ENCODE data around the gene CD96.

DNA sequence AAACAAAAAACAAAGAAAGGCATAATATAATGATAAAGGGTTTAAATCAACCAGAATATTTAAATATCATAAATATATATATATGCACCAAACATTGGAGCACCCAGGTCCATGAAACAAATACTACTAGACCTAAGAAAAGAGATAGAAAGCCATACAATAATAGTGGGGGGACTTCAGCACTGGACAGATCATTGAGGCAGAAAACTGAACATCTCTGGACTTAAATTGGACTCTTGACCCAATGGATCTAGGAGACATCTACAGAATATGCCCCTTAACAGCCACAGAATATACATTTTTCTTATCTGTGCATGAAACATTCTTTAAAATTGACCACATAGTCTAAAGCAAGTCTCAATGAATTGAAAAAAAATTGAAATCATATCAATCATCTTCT, 48.7 kb upstream of the CD96 start:
- TF ChIP-seq, protein P1, sequence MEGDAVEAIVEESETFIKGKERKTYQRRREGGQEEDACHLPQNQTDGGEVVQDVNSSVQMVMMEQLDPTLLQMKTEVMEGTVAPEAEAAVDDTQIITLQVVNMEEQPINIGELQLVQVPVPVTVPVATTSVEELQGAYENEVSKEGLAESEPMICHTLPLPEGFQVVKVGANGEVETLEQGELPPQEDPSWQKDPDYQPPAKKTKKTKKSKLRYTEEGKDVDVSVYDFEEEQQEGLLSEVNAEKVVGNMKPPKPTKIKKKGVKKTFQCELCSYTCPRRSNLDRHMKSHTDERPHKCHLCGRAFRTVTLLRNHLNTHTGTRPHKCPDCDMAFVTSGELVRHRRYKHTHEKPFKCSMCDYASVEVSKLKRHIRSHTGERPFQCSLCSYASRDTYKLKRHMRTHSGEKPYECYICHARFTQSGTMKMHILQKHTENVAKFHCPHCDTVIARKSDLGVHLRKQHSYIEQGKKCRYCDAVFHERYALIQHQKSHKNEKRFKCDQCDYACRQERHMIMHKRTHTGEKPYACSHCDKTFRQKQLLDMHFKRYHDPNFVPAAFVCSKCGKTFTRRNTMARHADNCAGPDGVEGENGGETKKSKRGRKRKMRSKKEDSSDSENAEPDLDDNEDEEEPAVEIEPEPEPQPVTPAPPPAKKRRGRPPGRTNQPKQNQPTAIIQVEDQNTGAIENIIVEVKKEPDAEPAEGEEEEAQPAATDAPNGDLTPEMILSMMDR (IDR thresholded peaks at IDR 0.05; ENCODE audit: insufficient read depth, low read length), result no peak
- TF ChIP-seq GABPA (IDR thresholded peaks at IDR 0.05; ENCODE audit: low read depth), result no peak
- TF ChIP-seq POLR2AphosphoS5 (IDR thresholded peaks at IDR 0.05; ENCODE audit: low read depth), result no peak
- TF ChIP-seq, protein P2, sequence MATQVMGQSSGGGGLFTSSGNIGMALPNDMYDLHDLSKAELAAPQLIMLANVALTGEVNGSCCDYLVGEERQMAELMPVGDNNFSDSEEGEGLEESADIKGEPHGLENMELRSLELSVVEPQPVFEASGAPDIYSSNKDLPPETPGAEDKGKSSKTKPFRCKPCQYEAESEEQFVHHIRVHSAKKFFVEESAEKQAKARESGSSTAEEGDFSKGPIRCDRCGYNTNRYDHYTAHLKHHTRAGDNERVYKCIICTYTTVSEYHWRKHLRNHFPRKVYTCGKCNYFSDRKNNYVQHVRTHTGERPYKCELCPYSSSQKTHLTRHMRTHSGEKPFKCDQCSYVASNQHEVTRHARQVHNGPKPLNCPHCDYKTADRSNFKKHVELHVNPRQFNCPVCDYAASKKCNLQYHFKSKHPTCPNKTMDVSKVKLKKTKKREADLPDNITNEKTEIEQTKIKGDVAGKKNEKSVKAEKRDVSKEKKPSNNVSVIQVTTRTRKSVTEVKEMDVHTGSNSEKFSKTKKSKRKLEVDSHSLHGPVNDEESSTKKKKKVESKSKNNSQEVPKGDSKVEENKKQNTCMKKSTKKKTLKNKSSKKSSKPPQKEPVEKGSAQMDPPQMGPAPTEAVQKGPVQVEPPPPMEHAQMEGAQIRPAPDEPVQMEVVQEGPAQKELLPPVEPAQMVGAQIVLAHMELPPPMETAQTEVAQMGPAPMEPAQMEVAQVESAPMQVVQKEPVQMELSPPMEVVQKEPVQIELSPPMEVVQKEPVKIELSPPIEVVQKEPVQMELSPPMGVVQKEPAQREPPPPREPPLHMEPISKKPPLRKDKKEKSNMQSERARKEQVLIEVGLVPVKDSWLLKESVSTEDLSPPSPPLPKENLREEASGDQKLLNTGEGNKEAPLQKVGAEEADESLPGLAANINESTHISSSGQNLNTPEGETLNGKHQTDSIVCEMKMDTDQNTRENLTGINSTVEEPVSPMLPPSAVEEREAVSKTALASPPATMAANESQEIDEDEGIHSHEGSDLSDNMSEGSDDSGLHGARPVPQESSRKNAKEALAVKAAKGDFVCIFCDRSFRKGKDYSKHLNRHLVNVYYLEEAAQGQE (IDR thresholded peaks at IDR 0.05; ENCODE audit: insufficient replicate concordance, low read depth), result peak; percentile 74

Data from HL-60 (cell line).